Suppressor macrophage treated with lipopolysaccharide for 4 hours (primary cell): ENCODE measurements around the gene C15orf61.

ENCODE experiments used
- DNase-seq: peaks from one replicate; pipeline ENCODE4 v3.0.0-alpha.2; 2020

Gene C15orf61

DNA sequence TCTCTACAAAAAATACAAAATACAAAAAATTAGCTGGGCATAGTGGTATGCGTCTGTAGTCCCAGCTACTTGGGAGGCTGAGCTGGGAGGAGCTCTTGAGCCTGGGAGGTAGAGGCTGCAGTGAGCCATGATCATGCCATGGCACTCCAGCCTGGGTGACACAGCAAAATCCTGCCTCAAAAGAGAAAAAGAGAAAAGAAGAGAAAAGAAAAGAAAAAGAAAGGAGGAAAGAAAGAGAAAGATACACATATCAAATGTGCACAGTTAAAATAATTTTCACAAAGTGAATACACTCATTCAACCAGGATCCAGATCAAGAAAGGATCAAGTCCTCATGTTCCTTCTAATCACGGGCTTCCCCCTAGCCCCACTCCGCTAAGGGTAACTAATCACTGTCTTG lies 5.8 kb upstream of the C15orf61 start:
- no peak for DNase-seq

GRCh38 chr15:67515557-67515956 lies 5.4 kb upstream of the C15orf61 start:
- DNase-seq = no peak

DNA sequence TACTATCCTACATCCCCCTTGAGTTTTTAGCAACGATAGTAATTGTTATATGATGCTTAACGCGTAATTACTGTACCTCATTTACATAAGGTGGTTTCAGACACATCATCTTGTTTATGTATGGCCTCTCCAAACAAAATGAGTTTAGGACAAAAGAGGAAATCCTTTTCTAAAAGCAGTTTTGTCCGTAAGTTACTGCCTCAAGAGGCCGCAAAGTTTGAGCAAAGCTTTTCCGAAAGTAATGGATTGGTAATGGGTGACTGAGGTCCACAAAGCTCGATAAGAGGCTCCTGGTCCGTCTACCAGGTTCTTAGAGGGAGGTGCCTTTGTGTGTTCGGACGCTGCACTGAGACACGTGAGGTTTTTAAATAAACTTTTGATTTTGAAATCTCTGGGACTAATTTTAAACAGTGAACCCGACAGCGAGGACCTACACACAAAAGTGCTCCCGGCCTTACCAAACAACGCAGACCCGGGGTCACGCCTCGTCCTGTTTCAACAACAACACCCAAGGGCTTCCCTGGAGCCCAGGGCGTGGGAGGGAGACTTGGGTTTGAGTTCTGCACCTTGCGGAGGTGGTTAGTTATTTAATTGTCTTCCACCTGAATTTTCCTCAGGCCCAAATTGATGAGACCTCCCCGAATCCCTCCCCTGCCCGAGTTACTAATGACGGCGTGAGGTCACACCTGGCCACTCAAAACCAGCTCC lies 456 bp upstream of the C15orf61 start:
- DNase-seq = peak; percentile 56

DNA sequence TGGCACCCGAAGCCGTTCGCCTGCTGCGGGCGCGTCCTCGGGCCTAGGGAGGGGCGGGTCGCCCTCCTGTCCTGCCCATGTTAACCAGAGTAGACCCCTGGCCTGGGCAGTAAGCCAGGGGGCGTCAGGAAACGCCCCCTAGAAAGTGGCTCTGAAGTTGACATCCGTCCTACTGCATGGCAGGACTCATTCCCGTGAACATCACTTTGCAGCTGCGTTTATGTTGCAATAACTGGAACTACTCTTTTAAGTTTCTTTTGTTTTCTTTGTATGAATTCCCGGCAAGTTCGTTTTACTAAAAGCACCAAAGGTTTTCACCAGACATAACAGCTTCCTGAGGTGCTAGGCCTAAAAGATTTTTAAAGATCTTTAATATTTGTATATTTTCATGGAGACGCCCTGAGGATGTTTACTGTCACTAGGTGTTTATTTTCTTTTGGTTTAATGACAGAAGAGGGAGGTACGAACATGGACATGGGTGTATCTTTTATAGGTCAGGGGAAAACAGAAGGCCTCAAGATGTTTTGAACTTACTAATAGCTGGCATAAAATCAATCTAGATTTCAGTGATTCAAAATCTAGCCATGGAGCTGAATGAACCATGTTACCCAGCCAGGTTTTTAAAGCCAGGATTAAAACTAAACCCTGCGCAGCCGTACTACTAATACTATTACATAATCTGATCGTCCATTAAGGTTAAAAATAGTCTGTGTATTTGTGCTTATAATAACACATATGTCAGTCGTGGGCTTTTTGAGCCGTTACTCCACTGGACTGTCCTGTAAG lies 1.0 kb downstream of the C15orf61 start:
- peak; percentile 31 for DNase-seq

DNA sequence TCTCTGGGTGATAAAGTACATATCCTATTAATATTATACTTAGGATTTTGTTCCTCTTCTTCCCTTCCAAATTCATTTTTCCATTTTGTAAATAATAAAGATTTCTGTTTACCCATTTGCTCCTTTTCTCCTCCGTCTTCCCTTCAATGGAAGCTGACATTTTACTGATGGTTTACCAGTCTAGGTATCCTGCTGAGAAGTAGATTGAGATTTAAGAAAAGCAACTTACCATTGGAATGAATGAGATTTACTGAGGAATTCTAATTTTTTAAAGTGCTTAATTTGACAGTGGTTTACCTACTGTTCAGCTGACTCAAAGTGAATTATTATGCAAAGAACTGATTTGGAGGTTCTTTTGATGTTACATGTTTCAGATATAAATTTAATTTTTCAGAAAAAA lies 2.4 kb downstream of the C15orf61 start:
- DNase-seq = no peak

GRCh38 chr15:67524235-67524634 lies 3.3 kb downstream of the C15orf61 start:
- no peak for DNase-seq

DNA sequence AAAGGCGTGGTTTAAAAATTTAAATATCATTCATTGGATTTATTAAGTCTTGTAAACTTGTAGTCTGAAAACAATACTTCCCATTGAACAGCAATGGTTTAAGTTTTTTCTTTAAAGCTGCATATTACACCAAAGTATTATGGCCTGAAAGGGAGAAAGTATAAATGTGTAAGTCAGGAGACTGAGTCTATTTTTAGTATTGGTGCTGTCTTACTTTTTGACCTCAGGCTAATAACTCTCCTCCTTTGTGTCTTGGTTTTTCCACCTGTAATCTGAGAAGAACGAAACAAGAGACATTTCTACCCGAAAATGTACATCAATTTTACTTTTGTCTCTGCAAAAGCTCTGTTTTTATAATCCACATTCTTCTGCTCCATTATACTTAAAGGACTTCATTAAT lies 7.6 kb downstream of the C15orf61 start:
- no peak for DNase-seq

GRCh38 chr15:67531379-67531914 lies 10.5 kb downstream of the C15orf61 start:
- no peak for DNase-seq

GRCh38 chr15:67533873-67534272 lies 12.9 kb downstream of the C15orf61 start:
- no peak for DNase-seq

GRCh38 chr15:67534360-67534759 lies 13.4 kb downstream of the C15orf61 start:
- no peak for DNase-seq

GRCh38 chr15:67537771-67538170 lies 16.8 kb downstream of the C15orf61 start:
- no peak for DNase-seq

GRCh38 chr15:67542420-67543347 lies 21.8 kb downstream of the C15orf61 start, which contains the start of gene MAP2K5:
Gene MAP2K5, plus strand, starts transcription at chr15:67542703. Its CDS starts 633 bp downstream, at chr15:67543336.
- DNase-seq = peak; percentile 87

GRCh38 chr15:67543348-67543718 lies 22.4 kb downstream of the C15orf61 start:
- DNase-seq = no peak

- DNase-seq = no peak
These were observed 23.5 kb downstream of the C15orf61 start for GRCh38 chr15:67544475-67544874.

DNA sequence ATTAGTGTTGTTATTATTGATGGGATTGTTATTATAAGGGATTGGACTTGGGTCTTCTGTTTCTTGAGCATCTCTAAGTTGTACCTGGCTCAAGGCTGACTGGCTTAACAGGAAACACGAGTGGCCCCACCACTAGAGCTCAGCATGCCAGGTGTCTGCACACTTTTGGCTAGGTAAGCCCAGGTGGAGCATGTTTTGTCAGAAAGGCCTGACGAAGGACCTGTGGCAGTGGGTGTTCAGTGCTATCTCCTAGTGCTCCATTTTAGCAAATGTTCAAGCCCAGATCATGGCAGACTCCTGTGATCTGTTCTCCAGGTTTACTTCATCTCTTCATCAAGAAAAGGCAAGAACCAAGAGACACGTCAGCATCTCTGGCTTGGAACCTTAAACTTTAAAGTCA lies 24.9 kb downstream of the C15orf61 start:
- DNase-seq = no peak

GRCh38 chr15:67547064-67547463 lies 26.1 kb downstream of the C15orf61 start:
- no peak for DNase-seq

DNA sequence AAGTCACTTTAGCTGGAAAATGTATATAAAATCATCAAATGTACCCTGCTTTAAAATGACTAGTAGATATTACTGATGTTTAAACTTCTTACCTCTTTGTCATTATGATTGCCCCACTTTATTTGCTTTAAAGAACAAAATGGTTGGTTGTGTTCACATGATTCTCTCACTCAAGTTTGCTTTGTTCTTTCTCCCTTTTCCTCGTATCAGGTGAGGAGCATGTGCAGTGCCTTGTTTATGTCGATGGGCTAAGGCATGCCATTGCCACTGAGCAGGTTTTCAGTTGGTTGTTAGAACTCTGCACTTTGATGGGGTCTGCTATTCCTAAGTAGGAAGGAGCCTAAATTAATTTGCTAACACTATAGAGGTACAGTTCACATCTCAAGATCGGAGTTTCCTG lies 26.9 kb downstream of the C15orf61 start:
- DNase-seq = no peak

DNA sequence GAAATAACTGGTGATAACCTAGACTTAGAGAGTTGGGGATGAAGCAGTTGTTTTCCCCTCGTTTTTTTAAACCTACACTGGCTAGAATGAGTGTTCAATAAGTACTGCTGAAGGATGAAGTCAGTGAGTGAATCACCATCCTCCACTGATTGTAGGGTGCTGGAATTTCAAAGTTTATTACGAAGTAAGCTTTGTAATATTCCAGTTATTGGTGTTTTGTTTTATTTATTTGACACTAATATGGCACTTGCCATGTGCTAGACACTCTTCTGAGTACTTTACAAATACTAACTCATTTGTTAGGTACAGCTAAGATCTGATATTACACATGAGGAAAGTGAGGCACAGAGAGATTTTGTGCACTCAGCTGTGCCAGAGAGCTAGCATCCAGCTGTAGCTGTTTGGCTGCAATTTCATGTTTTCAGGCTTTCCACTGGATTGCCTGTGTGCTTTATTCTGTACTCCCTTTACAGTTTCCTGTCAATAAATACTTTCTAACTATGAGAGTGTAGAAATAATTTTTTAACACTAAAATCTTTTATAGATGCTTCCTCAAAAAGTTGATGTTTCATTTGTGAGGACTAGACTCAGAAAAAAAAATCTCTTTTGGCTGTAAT lies 27.4 kb downstream of the C15orf61 start:
- DNase-seq = no peak

DNA sequence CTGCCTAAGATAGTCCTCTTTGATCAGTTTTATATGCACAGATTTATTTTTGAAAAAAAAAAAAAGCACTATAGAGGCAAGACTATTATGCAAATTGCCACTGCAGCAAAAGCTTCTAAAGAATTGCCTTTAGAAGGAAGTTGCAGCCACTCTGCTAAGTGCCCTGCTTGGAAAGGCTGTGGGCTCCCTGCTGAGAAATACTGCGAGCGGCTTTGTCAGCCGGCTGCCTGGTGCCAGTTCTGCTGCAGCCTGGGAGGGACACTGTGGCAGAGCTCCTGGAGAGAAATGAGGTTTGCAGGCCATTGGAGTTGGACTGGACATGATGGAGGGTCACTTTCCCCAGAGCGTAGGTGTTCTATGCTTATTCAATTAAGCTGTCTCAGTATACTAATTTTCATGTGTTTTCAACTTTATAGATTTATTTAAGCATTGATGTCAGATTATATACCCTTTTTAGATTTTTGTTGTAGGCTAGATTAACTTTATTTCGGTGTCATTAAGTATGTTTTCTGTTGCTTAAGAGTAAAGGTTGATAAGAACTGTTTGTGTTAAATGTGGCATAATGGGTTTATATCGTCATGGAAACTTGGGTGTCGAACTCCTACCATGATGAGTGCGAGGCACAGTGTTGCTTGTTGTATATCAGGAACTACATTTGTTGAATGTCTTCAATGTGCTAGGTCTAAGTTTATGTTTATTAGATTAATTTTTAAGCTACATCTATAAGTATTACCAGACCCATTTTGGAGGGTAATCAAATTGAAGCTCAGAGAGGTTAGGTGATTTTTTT lies 28.1 kb downstream of the C15orf61 start:
- no peak for DNase-seq

GRCh38 chr15:67549736-67550135 lies 28.8 kb downstream of the C15orf61 start:
- DNase-seq = no peak

- DNase-seq = peak; percentile 63
These were observed 29.6 kb downstream of the C15orf61 start for GRCh38 chr15:67550522-67550921.
